Measurements from ENCODE around the gene SOX6.

GRCh38 chr11:16169956-16170847, 186.1 kb downstream of the SOX6 start:
- peak; percentile 45 for TF ChIP-seq POLR2AphosphoS5 (IDR thresholded peaks at IDR 0.05)
- no peak for TF ChIP-seq CTCF (IDR thresholded peaks at IDR 0.05; ENCODE audit: poor library complexity, severe bottlenecking)
- no peak for TF ChIP-seq MXI1 (conservative IDR thresholded peaks at IDR 0.05; ENCODE audit: poor library complexity, severe bottlenecking)
- no peak for TF ChIP-seq REST (IDR thresholded peaks at IDR 0.05; ENCODE audit: borderline replicate concordance)
- TF ChIP-seq EZH2 (IDR thresholded peaks at IDR 0.05; ENCODE audit: borderline replicate concordance, insufficient read depth, low read length, poor library complexity, severe bottlenecking), result no peak
- TF ChIP-seq SMC3 (conservative IDR thresholded peaks at IDR 0.05; ENCODE audit: poor library complexity), result no peak
- no peak for TF ChIP-seq RAD21 (conservative IDR thresholded peaks at IDR 0.05)
